NB4 (cell line): Measurements from ENCODE around the gene PRKACG.

Source experiments
- DNase-seq: peaks from one replicate; pipeline ENCODE4 v3.0.0; 2010; ENCODE audit warnings: low read depth
- H3K4me3 ChIP-seq: one replicate; pipeline ENCODE4 v1.5.1; 2011; ENCODE audit warnings: mild to moderate bottlenecking, low read depth, low read length, moderate library complexity
- CTCF ChIP-seq: IDR thresholded peaks from one replicate; pipeline ENCODE4 v1.5.1; 2012; ENCODE audit warnings: low read depth, low read length
- MYC ChIP-seq: IDR thresholded peaks from 2 replicates; pipeline ENCODE4 v1.6.1; 2011; ENCODE audit warnings: low read depth, low read length
- POLR2A ChIP-seq: IDR thresholded peaks from 2 replicates; pipeline ENCODE4 v1.6.1; 2011; ENCODE audit warnings: mild to moderate bottlenecking; ENCODE audit not compliant: insufficient read length; ENCODE audit errors: extremely low read depth
- TF ChIP-seq, protein P1 (sequence below): IDR thresholded peaks from 2 replicates; pipeline ENCODE4 v1.6.1; 2011; ENCODE audit warnings: low read depth, low read length

The PRKACG gene

GRCh38 chr9:68970151-68970550, 43.8 kb downstream of the PRKACG start:
- no peak for TF ChIP-seq CTCF
- TF ChIP-seq, protein P1, sequence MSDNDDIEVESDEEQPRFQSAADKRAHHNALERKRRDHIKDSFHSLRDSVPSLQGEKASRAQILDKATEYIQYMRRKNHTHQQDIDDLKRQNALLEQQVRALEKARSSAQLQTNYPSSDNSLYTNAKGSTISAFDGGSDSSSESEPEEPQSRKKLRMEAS: no peak
- no peak for TF ChIP-seq MYC
- no peak for TF ChIP-seq POLR2A
- H3K4me3 ChIP-seq: no peak overlapping the region
- DNase-seq: no peak

- no peak overlapping the region for H3K4me3 ChIP-seq
- TF ChIP-seq MYC (no peak), POLR2A (no peak), CTCF (no peak)
- TF ChIP-seq, protein P1: no peak
- DNase-seq: no peak
Measured at GRCh38 chr9:68969538-68969937, 44.4 kb downstream of the PRKACG start.

GRCh38 chr9:68967800-68968199, 46.1 kb downstream of the PRKACG start:
- DNase-seq: no peak
- H3K4me3 ChIP-seq: no peak overlapping the region
- no peak for TF ChIP-seq POLR2A
- TF ChIP-seq, protein P1: no peak
- TF ChIP-seq CTCF: no peak
- no peak for TF ChIP-seq MYC

- TF ChIP-seq, protein P1: no peak
- no peak for TF ChIP-seq MYC
- TF ChIP-seq CTCF: no peak
- TF ChIP-seq POLR2A: no peak
- no peak for DNase-seq
- H3K4me3 ChIP-seq: no peak overlapping the region
Measured at GRCh38 chr9:68966496-68966944, 47.4 kb downstream of the PRKACG start.

GRCh38 chr9:68964765-68965164, 49.1 kb downstream of the PRKACG start:
- DNase-seq: no peak
- TF ChIP-seq MYC (no peak), CTCF (no peak), POLR2A (no peak)
- TF ChIP-seq, protein P1: no peak
- no peak overlapping the region for H3K4me3 ChIP-seq
